Testis (tissue), 3 donors: ENCODE results near the gene RRP9. TPM values are rescaled to one million over a fixed set of nuclear protein-coding genes. Genes with fewer than 3 reads are reported as not detected.

Source experiments
- DNase-seq: peaks from one replicate; pipeline ENCODE4 v3.0.0-alpha.2; 2019
- H3K27ac ChIP-seq, 2 donors: fragments of 200-600 bp; sonication (generic); one replicate each; pipeline ENCODE4 v1.5.1; 2019
- H3K27me3 ChIP-seq: fragments of 200-600 bp; sonication (generic); one replicate; pipeline ENCODE4 v1.5.1; 2019
- H3K36me3 ChIP-seq: fragments of 200-600 bp; sonication (generic); one replicate; pipeline ENCODE4 v1.5.1; 2017; ENCODE audit warnings: low read depth; ENCODE audit errors: missing control alignments
- H3K4me1 ChIP-seq: fragments of 200-600 bp; sonication (generic); one replicate; pipeline ENCODE4 v1.5.1; 2019
- H3K4me3 ChIP-seq, 2 donors: fragments of 200-600 bp; sonication (generic); one replicate each; pipeline ENCODE4 v1.5.1; 2017 to 2019
- H3K9me3 ChIP-seq: fragments of 200-600 bp; sonication (generic); one replicate; pipeline ENCODE4 v1.5.1; 2017
- POLR2A ChIP-seq: fragments of 450-650 bp; IDR thresholded peaks from one replicate; pipeline ENCODE4 v1.6.1; 2017; ENCODE audit warnings: antibody characterized with exemption, mild to moderate bottlenecking, moderate library complexity
- WGBS, 2 donors: methylation state at CpG; one replicate each; pipeline ENCODE4 v1.1.5; 2018; 5-methylcytosine and 5-hydroxymethylcytosine counted together
- intact Hi-C: fragments of 100-400 bp; cut with DNase I; formaldehyde crosslinking; loops from one replicate; pipeline ENCODE4 v1.15.1; 2023; ENCODE audit warnings: low total_unique reads
- polyA plus RNA-seq: library from polyadenylated mRNA; stranded (reverse); fragments of 350-450 nt; fragmentation: Illumina TruSeq; extraction: RNeasy Lipid Tissue Mini Kit (QIAGEN cat#74804); gene quantifications from one replicate; pipeline ENCODE4 v1.2.3, GENCODE V29; 2014; ENCODE audit warnings: low read depth, low replicate concordance; ENCODE audit not compliant: insufficient read depth
- total RNA-seq, 2 donors: library from RNA; depleted of rRNA; stranded (reverse); fragments of >200 nt; gene quantifications; one replicate each; pipeline ENCODE4 v1.2.3, GENCODE V29; 2016
- TF ChIP-seq, protein P1 (sequence below), 3 experiments: fragments of 450-650 bp in 2 of 3; fragments of 200-600 bp in 1 of 3; sonication (generic) in 1 of 3; IDR thresholded peaks; one replicate each; pipeline ENCODE4 v1.5.1; 2016 to 2019; ENCODE audit warnings: antibody characterized with exemption in 3 of 3, mild to moderate bottlenecking in 2 of 3, moderate library complexity in 1 of 3

The RRP9 gene
- total and polyA plus RNA-seq, 3 donors from 2014 or later, result 11.6 to 18.7 (median 18.1) TPM

DNA sequence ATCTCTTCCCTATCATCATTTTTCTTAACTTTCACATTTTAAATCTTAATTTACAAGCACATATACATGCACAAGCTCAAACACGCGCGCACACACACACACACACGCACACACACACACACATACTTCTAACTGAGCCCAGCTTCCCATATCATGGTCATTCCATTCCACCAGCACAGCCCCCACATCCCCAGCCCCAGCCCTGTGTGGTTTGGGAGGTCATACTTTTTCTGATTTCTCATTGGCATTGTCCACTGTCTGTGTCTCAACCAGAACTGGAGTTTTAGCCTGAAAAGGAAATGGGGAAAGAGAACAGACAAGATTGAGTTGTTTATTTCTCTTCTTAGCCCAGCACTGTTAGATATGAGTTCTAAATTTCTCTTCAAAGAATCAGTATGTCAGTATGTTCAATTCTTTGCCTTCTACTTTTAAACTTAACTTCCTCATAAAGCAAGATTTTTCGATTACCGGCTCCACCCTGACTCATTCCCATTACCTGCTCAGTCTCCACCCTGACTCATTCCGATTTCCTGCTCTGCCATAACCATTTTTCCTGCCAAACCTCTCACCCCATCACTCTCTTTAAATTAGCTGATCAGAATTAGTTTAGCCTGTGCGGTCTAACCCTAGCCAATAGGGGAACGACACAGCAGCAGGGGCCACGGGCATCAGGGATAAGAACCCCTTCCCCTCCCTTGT, 44.9 kb downstream of the RRP9 start:
- intact Hi-C loops, result no loop called here
- no peaks in the 10 kb centered on the region for H3K9me3 ChIP-seq
- no peaks in the 10 kb centered on the region for H3K27me3 ChIP-seq
- H3K27ac ChIP-seq, result no peak overlapping the region
- H3K4me1 ChIP-seq, result no peaks in the 10 kb centered on the region
- 87% methylated on average over 10 of the region's 10 CpGs for WGBS, 2 donors
- no peak for TF ChIP-seq POLR2A
- TF ChIP-seq, protein P1, sequence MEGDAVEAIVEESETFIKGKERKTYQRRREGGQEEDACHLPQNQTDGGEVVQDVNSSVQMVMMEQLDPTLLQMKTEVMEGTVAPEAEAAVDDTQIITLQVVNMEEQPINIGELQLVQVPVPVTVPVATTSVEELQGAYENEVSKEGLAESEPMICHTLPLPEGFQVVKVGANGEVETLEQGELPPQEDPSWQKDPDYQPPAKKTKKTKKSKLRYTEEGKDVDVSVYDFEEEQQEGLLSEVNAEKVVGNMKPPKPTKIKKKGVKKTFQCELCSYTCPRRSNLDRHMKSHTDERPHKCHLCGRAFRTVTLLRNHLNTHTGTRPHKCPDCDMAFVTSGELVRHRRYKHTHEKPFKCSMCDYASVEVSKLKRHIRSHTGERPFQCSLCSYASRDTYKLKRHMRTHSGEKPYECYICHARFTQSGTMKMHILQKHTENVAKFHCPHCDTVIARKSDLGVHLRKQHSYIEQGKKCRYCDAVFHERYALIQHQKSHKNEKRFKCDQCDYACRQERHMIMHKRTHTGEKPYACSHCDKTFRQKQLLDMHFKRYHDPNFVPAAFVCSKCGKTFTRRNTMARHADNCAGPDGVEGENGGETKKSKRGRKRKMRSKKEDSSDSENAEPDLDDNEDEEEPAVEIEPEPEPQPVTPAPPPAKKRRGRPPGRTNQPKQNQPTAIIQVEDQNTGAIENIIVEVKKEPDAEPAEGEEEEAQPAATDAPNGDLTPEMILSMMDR (IDR thresholded peaks at IDR 0.05), result no peak
- no peak overlapping the region for H3K4me3 ChIP-seq
- no peak for DNase-seq
- H3K36me3 ChIP-seq, result no peaks in the 10 kb centered on the region

DNA sequence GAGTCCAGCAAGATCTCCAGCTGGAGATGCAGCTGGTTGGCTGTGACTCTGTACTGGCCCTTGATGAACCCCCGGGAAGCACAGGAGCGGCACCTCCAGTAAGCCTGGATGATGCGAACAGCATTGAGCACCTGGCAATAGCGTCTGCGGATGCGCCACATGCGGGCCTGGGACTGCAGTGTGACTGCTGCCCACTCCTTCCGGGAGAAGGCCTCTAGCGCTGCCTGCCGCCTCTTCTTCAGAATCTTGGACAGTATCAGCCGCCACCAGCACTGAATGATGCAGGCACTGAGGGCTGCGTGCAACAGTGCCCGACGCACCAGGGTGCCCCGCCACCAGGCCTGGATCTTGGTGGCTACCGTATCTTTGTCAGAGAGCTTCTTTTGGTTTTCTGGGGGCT, 46.8 kb downstream of the RRP9 start:
- 94% methylated on average over 9 to 16 of the region's 16 CpGs for WGBS, 2 donors
- Histone ChIP-seq H3K36me3 (no peaks in the 10 kb centered on the region), H3K27me3 (no peaks in the 10 kb centered on the region), H3K4me3 (no peak overlapping the region), H3K9me3 (no peaks in the 10 kb centered on the region), H3K4me1 (no peaks in the 10 kb centered on the region), H3K27ac (no peak overlapping the region)
- TF ChIP-seq POLR2A, result no peak
- TF ChIP-seq, protein P1 (IDR thresholded peaks at IDR 0.05), result no peak
- no peak for DNase-seq
- intact Hi-C loops, result no loop called here

DNA sequence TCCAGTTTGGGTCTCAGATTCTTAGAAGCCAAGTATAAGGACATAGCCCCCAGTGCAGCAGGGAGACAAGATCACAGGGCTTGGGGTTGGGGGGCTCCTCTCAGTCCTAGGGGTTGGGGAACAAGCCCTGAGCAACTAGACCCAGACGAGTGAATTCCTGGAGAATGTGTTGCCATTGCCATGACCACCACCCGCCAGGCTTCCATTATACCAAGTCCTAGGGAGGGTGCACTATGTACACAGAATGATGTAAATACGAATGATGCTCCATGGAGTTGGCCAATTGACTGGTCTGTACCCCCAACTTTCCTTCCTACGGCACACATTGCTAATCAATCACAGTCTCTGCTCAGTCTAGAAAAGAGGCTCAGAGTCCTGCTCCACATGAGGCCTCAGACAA, 47.3 kb downstream of the RRP9 start:
- H3K27me3 ChIP-seq, result no peaks in the 10 kb centered on the region
- TF ChIP-seq POLR2A, result no peak
- TF ChIP-seq, protein P1 (IDR thresholded peaks at IDR 0.05), result no peak
- H3K27ac ChIP-seq, result no peak overlapping the region
- intact Hi-C loops, result no loop called here
- no peak overlapping the region for H3K4me3 ChIP-seq
- H3K36me3 ChIP-seq, result no peaks in the 10 kb centered on the region
- DNase-seq, result no peak
- H3K9me3 ChIP-seq, result no peaks in the 10 kb centered on the region
- no peaks in the 10 kb centered on the region for H3K4me1 ChIP-seq
- WGBS, 2 donors, result 85 to 87% methylated on average over 3 to 4 of the region's 4 CpGs

DNA sequence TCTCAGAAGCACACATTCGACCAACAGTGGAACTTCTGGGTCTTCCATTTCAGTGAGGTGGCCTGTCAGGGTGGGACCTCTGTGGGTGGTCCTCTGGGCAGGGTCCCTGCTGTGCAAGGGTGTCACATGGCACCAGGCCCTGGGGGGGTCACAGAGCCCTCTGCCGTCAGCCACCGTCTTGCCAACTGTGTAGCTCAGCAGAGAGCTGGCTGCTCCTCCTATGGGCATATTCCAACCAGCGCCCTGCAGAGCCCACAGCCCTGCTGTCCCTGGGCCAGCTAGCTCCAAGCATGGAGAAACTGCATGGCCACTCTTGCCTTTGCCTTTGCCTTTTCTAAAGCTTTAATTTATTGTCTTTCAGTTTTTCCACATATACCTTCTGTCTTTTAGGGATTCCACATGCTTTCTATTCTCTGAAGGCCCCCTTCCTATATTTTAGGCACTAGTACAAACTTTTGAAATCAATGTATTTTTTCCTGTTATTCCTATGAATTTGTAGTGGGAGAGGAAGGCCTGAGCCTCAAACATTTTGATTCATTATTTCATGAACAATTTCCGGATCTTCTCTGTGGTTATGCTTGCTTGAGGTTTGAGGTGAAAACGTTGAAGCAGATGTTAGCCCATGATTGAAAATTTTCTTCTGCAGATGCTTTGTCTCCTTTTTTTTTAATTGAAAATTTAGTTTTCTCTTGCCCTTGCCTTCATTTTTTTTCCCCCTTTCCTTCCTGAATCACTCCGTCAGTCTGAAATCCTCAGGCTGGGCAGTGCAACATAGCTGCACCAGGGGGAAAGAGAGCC, 50.3 kb downstream of the RRP9 start:
- Histone ChIP-seq H3K27ac (no peak overlapping the region), H3K27me3 (no peaks in the 10 kb centered on the region), H3K4me3 (no peak overlapping the region), H3K9me3 (no peaks in the 10 kb centered on the region), H3K4me1 (no peaks in the 10 kb centered on the region), H3K36me3 (no peaks in the 10 kb centered on the region)
- no peak for DNase-seq
- intact Hi-C loops, result no loop called here
- TF ChIP-seq, protein P1 (IDR thresholded peaks at IDR 0.05), result no peak
- TF ChIP-seq POLR2A, result no peak
- WGBS, 2 donors, result 79 to 85% methylated on average over 6 to 7 of the region's 7 CpGs
